Esophagus muscularis mucosa (tissue), 4 donors: ENCODE data around the gene CDC5L. TPM values are rescaled to one million over a fixed set of nuclear protein-coding genes. Genes with fewer than 3 reads are reported as not detected.

ENCODE experiments used
- DNase-seq: peaks from one replicate; pipeline ENCODE4 v3.0.0-alpha.2; 2017; ENCODE audit errors: extremely low spot score
- H3K27ac ChIP-seq, 4 donors: fragments of 200-600 bp; sonication (generic); replicated peaks in 1 of 4; 1 replicate in 3 of 4; 2 replicates in 1 of 4; pipeline ENCODE4 v1.5.1; 2016 to 2019; ENCODE audit warnings: mild to moderate bottlenecking in 1 of 4
- H3K27me3 ChIP-seq, 4 donors: fragments of 200-600 bp; sonication (generic); one replicate each; pipeline versions ENCODE4 v1.5.1 to v1.6.0; 2016 to 2019
- H3K36me3 ChIP-seq, 4 donors: fragments of 200-600 bp; sonication (generic); one replicate each; pipeline ENCODE4 v1.5.1; 2016 to 2019
- H3K4me1 ChIP-seq, 4 donors: fragments of 200-600 bp; sonication (generic); one replicate each; pipeline ENCODE4 v1.5.1; 2016 to 2019
- H3K4me3 ChIP-seq, 4 donors: fragments of 200-600 bp; sonication (generic); 1 replicate in 2 of 4; 2 replicates in 2 of 4; pipeline ENCODE4 v1.5.1; 2016 to 2019; ENCODE audit warnings: mild to moderate bottlenecking in 4 of 4, moderate library complexity in 1 of 4
- H3K9me3 ChIP-seq, 4 donors: fragments of 200-600 bp; sonication (generic); 1 replicate in 3 of 4; 2 replicates in 1 of 4; pipeline ENCODE4 v1.5.1; 2016 to 2019
- EP300 ChIP-seq: sonication (generic); formaldehyde crosslinking; IDR thresholded peaks from one replicate; pipeline ENCODE4 v1.6.1; 2017; ENCODE audit warnings: antibody characterized with exemption
- POLR2A ChIP-seq: fragments of 450-650 bp; IDR thresholded peaks from one replicate; pipeline ENCODE4 v1.6.1; 2017; ENCODE audit warnings: antibody characterized with exemption, moderate library complexity, mild to moderate bottlenecking, low read depth
- POLR2AphosphoS5 ChIP-seq, 2 donors: sonication (generic); formaldehyde crosslinking; IDR thresholded peaks; one replicate each; pipeline ENCODE4 v1.6.1; 2017; ENCODE audit warnings: antibody characterized with exemption in 2 of 2
- WGBS: methylation state at CpG from one replicate; pipeline ENCODE4 v1.1.5; 2018; 5-methylcytosine and 5-hydroxymethylcytosine counted together
- intact Hi-C: fragments of 100-400 bp; cut with DNase I; formaldehyde crosslinking; loops from one replicate; pipeline ENCODE4 v1.15.1; 2023
- total RNA-seq, 4 donors: library from RNA; depleted of rRNA; stranded (reverse); fragments of >200 nt; gene quantifications; one replicate each; pipeline versions ENCODE4 v1.1.0 to v1.2.1, GENCODE V29; 2016
- TF ChIP-seq, protein P1 (sequence below), 3 experiments: fragments of 200-600 bp in 2 of 3; fragments of 450-650 bp in 1 of 3; sonication (generic) in 2 of 3; IDR thresholded peaks; one replicate each; pipeline ENCODE4 v1.5.1; 2017 to 2019; ENCODE audit warnings: antibody characterized with exemption in 3 of 3, mild to moderate bottlenecking in 2 of 3, moderate library complexity in 1 of 3

Gene CDC5L
- total RNA-seq, 4 donors from 2014 or later: 18.4 to 25.4 (median 21.9) TPM

- TF ChIP-seq POLR2A: no peak
- TF ChIP-seq, protein P1, sequence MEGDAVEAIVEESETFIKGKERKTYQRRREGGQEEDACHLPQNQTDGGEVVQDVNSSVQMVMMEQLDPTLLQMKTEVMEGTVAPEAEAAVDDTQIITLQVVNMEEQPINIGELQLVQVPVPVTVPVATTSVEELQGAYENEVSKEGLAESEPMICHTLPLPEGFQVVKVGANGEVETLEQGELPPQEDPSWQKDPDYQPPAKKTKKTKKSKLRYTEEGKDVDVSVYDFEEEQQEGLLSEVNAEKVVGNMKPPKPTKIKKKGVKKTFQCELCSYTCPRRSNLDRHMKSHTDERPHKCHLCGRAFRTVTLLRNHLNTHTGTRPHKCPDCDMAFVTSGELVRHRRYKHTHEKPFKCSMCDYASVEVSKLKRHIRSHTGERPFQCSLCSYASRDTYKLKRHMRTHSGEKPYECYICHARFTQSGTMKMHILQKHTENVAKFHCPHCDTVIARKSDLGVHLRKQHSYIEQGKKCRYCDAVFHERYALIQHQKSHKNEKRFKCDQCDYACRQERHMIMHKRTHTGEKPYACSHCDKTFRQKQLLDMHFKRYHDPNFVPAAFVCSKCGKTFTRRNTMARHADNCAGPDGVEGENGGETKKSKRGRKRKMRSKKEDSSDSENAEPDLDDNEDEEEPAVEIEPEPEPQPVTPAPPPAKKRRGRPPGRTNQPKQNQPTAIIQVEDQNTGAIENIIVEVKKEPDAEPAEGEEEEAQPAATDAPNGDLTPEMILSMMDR (IDR thresholded peaks at IDR 0.05): no peak
- no peak for TF ChIP-seq POLR2AphosphoS5 (IDR thresholded peaks at IDR 0.05)
- no peak for TF ChIP-seq EP300
- intact Hi-C loops: no loop called here
- peaks cover 0 to 13% (median 2%) of the 10 kb centered on the region in 4 donors for H3K36me3 ChIP-seq
- no peak overlapping the region for H3K4me3 ChIP-seq
- peaks cover 10 to 22% (median 20%) of the 10 kb centered on the region in 4 donors for H3K4me1 ChIP-seq
- no peak overlapping the region for H3K27ac ChIP-seq
- no peaks in the 10 kb centered on the region for H3K9me3 ChIP-seq
- WGBS: 75% methylated on average over 5 of the region's 5 CpGs
- no peak for DNase-seq
- no peaks in the 10 kb centered on the region for H3K27me3 ChIP-seq
Measured at GRCh38 chr6:44454198-44454597, 66.7 kb downstream of the CDC5L start.

GRCh38 chr6:44456070-44456965, 68.8 kb downstream of the CDC5L start:
- WGBS: 38% methylated on average over 16 of the region's 16 CpGs
- no peaks in the 10 kb centered on the region for H3K27me3 ChIP-seq
- peaks cover 10 to 22% (median 20%) of the 10 kb centered on the region in 4 donors for H3K4me1 ChIP-seq
- intact Hi-C loops: loop anchor here (2.0 kb wide), 1 partner anchor 26 kb away; no protein-coding TSS in a partner anchor
- no peaks in the 10 kb centered on the region for H3K9me3 ChIP-seq
- peak overlapping the region in 2 of 4 donors; percentile 0 to 22 for H3K4me3 ChIP-seq
- H3K27ac ChIP-seq: no peak overlapping the region
- H3K36me3 ChIP-seq: peaks cover 0 to 12% (median 2%) of the 10 kb centered on the region in 4 donors
- TF ChIP-seq, protein P1 (IDR thresholded peaks at IDR 0.05): peak; percentile 76 to 86 (median 78)
- no peak for TF ChIP-seq EP300
- DNase-seq: no peak

DNA sequence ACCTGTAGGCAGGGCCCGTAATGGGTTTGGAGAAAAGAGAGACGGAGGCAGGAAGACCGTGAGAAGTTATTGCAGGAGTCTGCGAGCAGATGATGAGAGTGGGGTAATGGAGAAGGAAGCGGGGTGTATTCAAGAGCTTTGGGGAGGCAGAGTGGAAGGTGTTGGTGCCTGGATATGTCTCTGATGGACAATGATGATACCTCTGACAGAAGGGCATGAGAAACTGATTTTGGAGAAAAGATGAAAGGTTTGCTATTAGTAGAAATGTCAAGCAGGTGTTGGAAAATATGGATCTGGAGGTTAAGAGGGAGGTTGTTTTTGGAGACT, 69.4 kb downstream of the CDC5L start:
- no peaks in the 10 kb centered on the region for H3K27me3 ChIP-seq
- no peak for DNase-seq
- 93% methylated on average over 5 of the region's 5 CpGs for whole genome bisulfite sequencing
- no peak overlapping the region for H3K27ac ChIP-seq
- H3K4me3 ChIP-seq: peak overlapping the region in 1 of 4 donors; percentile 22
- H3K9me3 ChIP-seq: no peaks in the 10 kb centered on the region
- H3K4me1 ChIP-seq: peaks cover 10 to 19% (median 18%) of the 10 kb centered on the region in 4 donors
- TF ChIP-seq, protein P1 (IDR thresholded peaks at IDR 0.05): no peak
- no peak for TF ChIP-seq POLR2A
- no peak for TF ChIP-seq EP300
- intact Hi-C loops: loop anchor here (2.0 kb wide), 1 partner anchor 26 kb away; no protein-coding TSS in a partner anchor
- H3K36me3 ChIP-seq: peaks cover 0 to 8% (median under 1%) of the 10 kb centered on the region in 4 donors

DNA sequence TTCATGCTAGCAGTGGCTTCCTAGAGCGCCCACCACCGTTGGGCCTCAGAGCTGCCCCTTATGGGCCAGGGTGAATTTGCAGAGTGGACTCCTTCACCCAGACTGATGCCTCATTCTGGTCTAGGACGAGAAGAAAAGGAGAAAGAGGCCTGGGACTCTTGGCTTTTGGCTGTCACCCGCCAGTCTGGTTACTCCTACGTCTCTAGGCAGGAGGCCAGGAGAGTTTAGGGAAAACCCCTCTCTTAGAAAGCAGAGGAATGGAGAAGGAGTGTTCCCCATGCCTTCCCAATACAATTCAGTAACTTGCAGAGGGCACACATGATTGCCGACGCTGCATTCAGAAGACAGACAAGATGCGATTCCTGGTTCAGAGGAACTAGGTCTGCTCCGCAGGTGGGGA, 70.1 kb downstream of the CDC5L start:
- Histone ChIP-seq H3K9me3 (no peaks in the 10 kb centered on the region), H3K4me1 (peaks cover 5 to 13% (median 11%) of the 10 kb centered on the region in 4 donors), H3K27me3 (peaks cover 0 to 3% (median 0%) of the 10 kb centered on the region in 4 donors), H3K36me3 (peaks cover 0 to 3% (median 0%) of the 10 kb centered on the region in 4 donors), H3K27ac (no peak overlapping the region), H3K4me3 (no peak overlapping the region)
- no peak for TF ChIP-seq EP300
- no peak for TF ChIP-seq POLR2A
- no peak for TF ChIP-seq POLR2AphosphoS5 (IDR thresholded peaks at IDR 0.05)
- TF ChIP-seq, protein P1 (IDR thresholded peaks at IDR 0.05): no peak
- 92% methylated on average over 9 of the region's 9 CpGs for WGBS
- intact Hi-C loops: loop anchor here (2.0 kb wide), 1 partner anchor 27 kb away; no protein-coding TSS in a partner anchor
- DNase-seq: no peak
